Right atrium auricular region (tissue), 2 donors: ENCODE results near the gene ZNF747. TPM values are rescaled to one million over a fixed set of nuclear protein-coding genes. Genes with fewer than 3 reads are reported as not detected.

Source experiments
- DNase-seq: peaks from one replicate; pipeline ENCODE4 v3.0.0-alpha.2; 2019; ENCODE audit warnings: low spot score
- H3K27ac ChIP-seq, 2 donors: fragments of 200-600 bp; sonication (generic); 1 replicate in 1 of 2; 2 replicates in 1 of 2; pipeline ENCODE4 v1.5.1; 2016 to 2019
- H3K27me3 ChIP-seq, 2 donors: fragments of 200-600 bp; sonication (generic); one replicate each; pipeline versions ENCODE4 v1.5.1 to v1.6.0; 2017 to 2019
- H3K36me3 ChIP-seq: fragments of 200-600 bp; sonication (generic); one replicate; pipeline ENCODE4 v1.5.1; 2016
- H3K4me1 ChIP-seq, 2 donors: fragments of 200-600 bp; sonication (generic); one replicate each; pipeline versions ENCODE4 v1.5.1 to v1.6.0; 2017 to 2019
- H3K4me3 ChIP-seq, 2 donors: fragments of 200-600 bp; sonication (generic); 1 replicate in 1 of 2; 2 replicates in 1 of 2; pipeline ENCODE4 v1.5.1; 2017 to 2019; ENCODE audit warnings: mild to moderate bottlenecking in 1 of 2, moderate library complexity in 1 of 2
- H3K9me3 ChIP-seq, 2 donors: fragments of 200-600 bp; sonication (generic); one replicate each; pipeline ENCODE4 v1.5.1; 2019
- CTCF ChIP-seq, 2 donors: fragments of 200-600 bp; sonication (generic); IDR thresholded peaks; one replicate each; pipeline ENCODE4 v1.5.1; 2019; ENCODE audit warnings: antibody characterized with exemption in 2 of 2
- total RNA-seq, 2 donors: library from RNA; depleted of rRNA; stranded (reverse); fragments of >200 nt; gene quantifications; one replicate each; pipeline ENCODE4 v1.1.0, GENCODE V29; 2016

ZNF747 gene
- total RNA-seq, 2 donors from 2014 or later: 13.3 to 16.2 TPM

- Histone ChIP-seq H3K4me1 (peaks cover 0 to 28% of the 10 kb centered on the region in 2 donors), H3K4me3 (no peak overlapping the region), H3K36me3 (no peaks in the 10 kb centered on the region), H3K27me3 (no peaks in the 10 kb centered on the region), H3K27ac (no peak overlapping the region), H3K9me3 (no peaks in the 10 kb centered on the region)
- no peak for DNase-seq
- TF ChIP-seq CTCF (IDR thresholded peaks at IDR 0.05): no peak
These were observed 13.2 kb downstream of the ZNF747 start for GRCh38 chr16:30521476-30521872.

- no peak overlapping the region for H3K27ac ChIP-seq
- no peaks in the 10 kb centered on the region for H3K36me3 ChIP-seq
- no peak for TF ChIP-seq CTCF (IDR thresholded peaks at IDR 0.05)
- H3K4me1 ChIP-seq: peaks cover 0 to 16% of the 10 kb centered on the region in 2 donors
- H3K27me3 ChIP-seq: no peaks in the 10 kb centered on the region
- no peaks in the 10 kb centered on the region for H3K9me3 ChIP-seq
- no peak overlapping the region for H3K4me3 ChIP-seq
- DNase-seq: no peak
These were observed 15.3 kb downstream of the ZNF747 start for GRCh38 chr16:30519120-30520049.

- no peak for TF ChIP-seq CTCF (IDR thresholded peaks at IDR 0.05)
- Histone ChIP-seq H3K9me3 (no peaks in the 10 kb centered on the region), H3K27ac (no peak overlapping the region), H3K27me3 (no peaks in the 10 kb centered on the region), H3K4me1 (peaks cover 0 to 8% of the 10 kb centered on the region in 2 donors), H3K36me3 (no peaks in the 10 kb centered on the region), H3K4me3 (no peak overlapping the region)
- no peak for DNase-seq
These were observed 16.1 kb downstream of the ZNF747 start for GRCh38 chr16:30518552-30518951.

- Histone ChIP-seq H3K9me3 (no peaks in the 10 kb centered on the region), H3K36me3 (no peaks in the 10 kb centered on the region), H3K27ac (no peak overlapping the region), H3K4me3 (no peak overlapping the region), H3K27me3 (no peaks in the 10 kb centered on the region), H3K4me1 (no peaks in the 10 kb centered on the region)
- no peak for DNase-seq
- no peak for TF ChIP-seq CTCF (IDR thresholded peaks at IDR 0.05)
These were observed 19.4 kb downstream of the ZNF747 start for GRCh38 chr16:30515275-30515674.

- no peak for DNase-seq
- H3K36me3 ChIP-seq: no peaks in the 10 kb centered on the region
- no peaks in the 10 kb centered on the region for H3K4me1 ChIP-seq
- no peaks in the 10 kb centered on the region for H3K27me3 ChIP-seq
- H3K27ac ChIP-seq: no peak overlapping the region
- no peak overlapping the region for H3K4me3 ChIP-seq
- H3K9me3 ChIP-seq: no peaks in the 10 kb centered on the region
- no peak for TF ChIP-seq CTCF (IDR thresholded peaks at IDR 0.05)
These were observed 23.1 kb downstream of the ZNF747 start for GRCh38 chr16:30511509-30511908.
